ENCODE data around the gene POP4. TPM values are rescaled to one million over a fixed set of nuclear protein-coding genes. Genes with fewer than 3 reads are reported as not detected.

POP4 gene
- total and polyA plus RNA-seq, 2 of the 8 experiments (the other 6 are each of a cell fraction or from before 2014, with no cell fraction given): 29.1 to 41.5 TPM

DNA sequence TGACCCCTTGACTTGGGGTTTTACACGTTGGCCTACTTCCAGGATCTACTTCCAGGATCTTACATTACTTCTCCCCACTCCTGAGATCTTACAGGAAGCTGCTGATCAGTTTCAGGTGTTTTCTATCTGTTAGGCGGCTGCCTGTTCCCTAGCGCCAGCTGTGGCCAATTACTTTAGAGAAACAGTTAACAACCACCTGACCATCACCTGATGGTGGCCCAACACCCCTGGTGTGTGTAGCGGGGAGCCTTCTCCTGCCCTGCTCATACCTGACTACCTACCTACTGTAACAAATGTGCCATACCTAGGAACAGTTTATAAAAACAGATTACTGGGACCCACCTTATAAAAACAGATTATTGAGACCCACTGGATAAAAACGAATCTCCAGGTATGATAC, 2.8 kb upstream of the POP4 start (continued):
- TF ChIP-seq, protein P1, sequence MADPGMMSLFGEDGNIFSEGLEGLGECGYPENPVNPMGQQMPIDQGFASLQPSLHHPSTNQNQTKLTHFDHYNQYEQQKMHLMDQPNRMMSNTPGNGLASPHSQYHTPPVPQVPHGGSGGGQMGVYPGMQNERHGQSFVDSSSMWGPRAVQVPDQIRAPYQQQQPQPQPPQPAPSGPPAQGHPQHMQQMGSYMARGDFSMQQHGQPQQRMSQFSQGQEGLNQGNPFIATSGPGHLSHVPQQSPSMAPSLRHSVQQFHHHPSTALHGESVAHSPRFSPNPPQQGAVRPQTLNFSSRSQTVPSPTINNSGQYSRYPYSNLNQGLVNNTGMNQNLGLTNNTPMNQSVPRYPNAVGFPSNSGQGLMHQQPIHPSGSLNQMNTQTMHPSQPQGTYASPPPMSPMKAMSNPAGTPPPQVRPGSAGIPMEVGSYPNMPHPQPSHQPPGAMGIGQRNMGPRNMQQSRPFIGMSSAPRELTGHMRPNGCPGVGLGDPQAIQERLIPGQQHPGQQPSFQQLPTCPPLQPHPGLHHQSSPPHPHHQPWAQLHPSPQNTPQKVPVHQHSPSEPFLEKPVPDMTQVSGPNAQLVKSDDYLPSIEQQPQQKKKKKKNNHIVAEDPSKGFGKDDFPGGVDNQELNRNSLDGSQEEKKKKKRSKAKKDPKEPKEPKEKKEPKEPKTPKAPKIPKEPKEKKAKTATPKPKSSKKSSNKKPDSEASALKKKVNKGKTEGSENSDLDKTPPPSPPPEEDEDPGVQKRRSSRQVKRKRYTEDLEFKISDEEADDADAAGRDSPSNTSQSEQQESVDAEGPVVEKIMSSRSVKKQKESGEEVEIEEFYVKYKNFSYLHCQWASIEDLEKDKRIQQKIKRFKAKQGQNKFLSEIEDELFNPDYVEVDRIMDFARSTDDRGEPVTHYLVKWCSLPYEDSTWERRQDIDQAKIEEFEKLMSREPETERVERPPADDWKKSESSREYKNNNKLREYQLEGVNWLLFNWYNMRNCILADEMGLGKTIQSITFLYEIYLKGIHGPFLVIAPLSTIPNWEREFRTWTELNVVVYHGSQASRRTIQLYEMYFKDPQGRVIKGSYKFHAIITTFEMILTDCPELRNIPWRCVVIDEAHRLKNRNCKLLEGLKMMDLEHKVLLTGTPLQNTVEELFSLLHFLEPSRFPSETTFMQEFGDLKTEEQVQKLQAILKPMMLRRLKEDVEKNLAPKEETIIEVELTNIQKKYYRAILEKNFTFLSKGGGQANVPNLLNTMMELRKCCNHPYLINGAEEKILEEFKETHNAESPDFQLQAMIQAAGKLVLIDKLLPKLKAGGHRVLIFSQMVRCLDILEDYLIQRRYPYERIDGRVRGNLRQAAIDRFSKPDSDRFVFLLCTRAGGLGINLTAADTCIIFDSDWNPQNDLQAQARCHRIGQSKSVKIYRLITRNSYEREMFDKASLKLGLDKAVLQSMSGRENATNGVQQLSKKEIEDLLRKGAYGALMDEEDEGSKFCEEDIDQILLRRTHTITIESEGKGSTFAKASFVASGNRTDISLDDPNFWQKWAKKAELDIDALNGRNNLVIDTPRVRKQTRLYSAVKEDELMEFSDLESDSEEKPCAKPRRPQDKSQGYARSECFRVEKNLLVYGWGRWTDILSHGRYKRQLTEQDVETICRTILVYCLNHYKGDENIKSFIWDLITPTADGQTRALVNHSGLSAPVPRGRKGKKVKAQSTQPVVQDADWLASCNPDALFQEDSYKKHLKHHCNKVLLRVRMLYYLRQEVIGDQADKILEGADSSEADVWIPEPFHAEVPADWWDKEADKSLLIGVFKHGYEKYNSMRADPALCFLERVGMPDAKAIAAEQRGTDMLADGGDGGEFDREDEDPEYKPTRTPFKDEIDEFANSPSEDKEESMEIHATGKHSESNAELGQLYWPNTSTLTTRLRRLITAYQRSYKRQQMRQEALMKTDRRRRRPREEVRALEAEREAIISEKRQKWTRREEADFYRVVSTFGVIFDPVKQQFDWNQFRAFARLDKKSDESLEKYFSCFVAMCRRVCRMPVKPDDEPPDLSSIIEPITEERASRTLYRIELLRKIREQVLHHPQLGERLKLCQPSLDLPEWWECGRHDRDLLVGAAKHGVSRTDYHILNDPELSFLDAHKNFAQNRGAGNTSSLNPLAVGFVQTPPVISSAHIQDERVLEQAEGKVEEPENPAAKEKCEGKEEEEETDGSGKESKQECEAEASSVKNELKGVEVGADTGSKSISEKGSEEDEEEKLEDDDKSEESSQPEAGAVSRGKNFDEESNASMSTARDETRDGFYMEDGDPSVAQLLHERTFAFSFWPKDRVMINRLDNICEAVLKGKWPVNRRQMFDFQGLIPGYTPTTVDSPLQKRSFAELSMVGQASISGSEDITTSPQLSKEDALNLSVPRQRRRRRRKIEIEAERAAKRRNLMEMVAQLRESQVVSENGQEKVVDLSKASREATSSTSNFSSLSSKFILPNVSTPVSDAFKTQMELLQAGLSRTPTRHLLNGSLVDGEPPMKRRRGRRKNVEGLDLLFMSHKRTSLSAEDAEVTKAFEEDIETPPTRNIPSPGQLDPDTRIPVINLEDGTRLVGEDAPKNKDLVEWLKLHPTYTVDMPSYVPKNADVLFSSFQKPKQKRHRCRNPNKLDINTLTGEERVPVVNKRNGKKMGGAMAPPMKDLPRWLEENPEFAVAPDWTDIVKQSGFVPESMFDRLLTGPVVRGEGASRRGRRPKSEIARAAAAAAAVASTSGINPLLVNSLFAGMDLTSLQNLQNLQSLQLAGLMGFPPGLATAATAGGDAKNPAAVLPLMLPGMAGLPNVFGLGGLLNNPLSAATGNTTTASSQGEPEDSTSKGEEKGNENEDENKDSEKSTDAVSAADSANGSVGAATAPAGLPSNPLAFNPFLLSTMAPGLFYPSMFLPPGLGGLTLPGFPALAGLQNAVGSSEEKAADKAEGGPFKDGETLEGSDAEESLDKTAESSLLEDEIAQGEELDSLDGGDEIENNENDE (IDR thresholded peaks at IDR 0.05; ENCODE audit: insufficient replicate concordance, low read length): no peak
- no peak for TF ChIP-seq POLR2AphosphoS5 (IDR thresholded peaks at IDR 0.05; ENCODE audit: low read depth, low read length)
- no peak for TF ChIP-seq SP4 (IDR thresholded peaks at IDR 0.05; ENCODE audit: low read length)
- TF ChIP-seq SP2 (IDR thresholded peaks at IDR 0.05; ENCODE audit: low read length): no peak
- TF ChIP-seq, protein P2, sequence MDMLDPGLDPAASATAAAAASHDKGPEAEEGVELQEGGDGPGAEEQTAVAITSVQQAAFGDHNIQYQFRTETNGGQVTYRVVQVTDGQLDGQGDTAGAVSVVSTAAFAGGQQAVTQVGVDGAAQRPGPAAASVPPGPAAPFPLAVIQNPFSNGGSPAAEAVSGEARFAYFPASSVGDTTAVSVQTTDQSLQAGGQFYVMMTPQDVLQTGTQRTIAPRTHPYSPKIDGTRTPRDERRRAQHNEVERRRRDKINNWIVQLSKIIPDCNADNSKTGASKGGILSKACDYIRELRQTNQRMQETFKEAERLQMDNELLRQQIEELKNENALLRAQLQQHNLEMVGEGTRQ (IDR thresholded peaks at IDR 0.05; ENCODE audit: low read length): peak; percentile 57; the same call in 1 of the 2 replicates
